HFFc6 (cell line): Measurements from ENCODE around the gene ENSA. TPM values are rescaled to one million over a fixed set of nuclear protein-coding genes. Genes with fewer than 3 reads are reported as not detected.
"Not testable (repeated sequence)": the region's sequence is repeated elsewhere in the genome, so short reads cannot be mapped to it uniquely, and the experiment has no call there.

Source experiments
- DNase-seq: peaks from one replicate; pipeline ENCODE4 v3.0.0-alpha.2; 2018
- H3K27ac Mint-ChIP-seq: 2 replicates; pipeline ENCODE4 v1.8.0; 2020; ENCODE audit warnings: mild to moderate bottlenecking, mixed read lengths
- H3K27me3 Mint-ChIP-seq: 2 replicates; pipeline ENCODE4 v1.8.0; 2021; ENCODE audit warnings: mild to moderate bottlenecking, moderate library complexity, mixed read lengths; ENCODE audit not compliant: insufficient read depth
- H3K36me3 Mint-ChIP-seq: 2 replicates; pipeline ENCODE4 v1.8.0; 2021; ENCODE audit warnings: low read depth, mixed read lengths
- H3K4me1 Mint-ChIP-seq: 2 replicates; pipeline ENCODE4 v1.8.0; 2020; ENCODE audit warnings: low read depth, mixed read lengths
- H3K4me3 Mint-ChIP-seq: 2 replicates; pipeline ENCODE4 v1.8.0; 2020; ENCODE audit warnings: mild to moderate bottlenecking, moderate library complexity, mixed read lengths
- H3K9me3 Mint-ChIP-seq: 2 replicates; pipeline ENCODE4 v1.8.0; 2020; ENCODE audit warnings: mild to moderate bottlenecking, mixed read lengths
- total RNA-seq, 6 experiments: library from RNA; stranded (reverse); fragmentation: NEBNext Ultra II Directional; extraction: Animal tissue kit (Norgen Biotek cat#: 25700); gene quantifications; 2 replicates in 1 of 6; 3 replicates in 5 of 6; pipeline ENCODE4 v1.2.3, GENCODE V29; 2021
- TF ChIP-seq, protein P1 (sequence below): fragments of 200-600 bp; sonication (generic); IDR thresholded peaks from 2 replicates; pipeline ENCODE4 v1.5.0; 2021; ENCODE audit warnings: antibody characterized with exemption, mild to moderate bottlenecking

Gene ENSA
- total RNA-seq, 6 experiments from 2014 or later, result 111 to 124 (median 119) TPM

- Mint-ChIP-seq H3K4me1 (no peaks in the 10 kb centered on the region), H3K36me3 (no peaks in the 10 kb centered on the region), H3K27ac (no peak overlapping the region; the same call in 1 of the 2 replicates), H3K9me3 (no peaks in the 10 kb centered on the region), H3K4me3 (no peak overlapping the region), H3K27me3 (peaks cover 3% of the 10 kb centered on the region)
- DNase-seq, result no peak
- TF ChIP-seq, protein P1, sequence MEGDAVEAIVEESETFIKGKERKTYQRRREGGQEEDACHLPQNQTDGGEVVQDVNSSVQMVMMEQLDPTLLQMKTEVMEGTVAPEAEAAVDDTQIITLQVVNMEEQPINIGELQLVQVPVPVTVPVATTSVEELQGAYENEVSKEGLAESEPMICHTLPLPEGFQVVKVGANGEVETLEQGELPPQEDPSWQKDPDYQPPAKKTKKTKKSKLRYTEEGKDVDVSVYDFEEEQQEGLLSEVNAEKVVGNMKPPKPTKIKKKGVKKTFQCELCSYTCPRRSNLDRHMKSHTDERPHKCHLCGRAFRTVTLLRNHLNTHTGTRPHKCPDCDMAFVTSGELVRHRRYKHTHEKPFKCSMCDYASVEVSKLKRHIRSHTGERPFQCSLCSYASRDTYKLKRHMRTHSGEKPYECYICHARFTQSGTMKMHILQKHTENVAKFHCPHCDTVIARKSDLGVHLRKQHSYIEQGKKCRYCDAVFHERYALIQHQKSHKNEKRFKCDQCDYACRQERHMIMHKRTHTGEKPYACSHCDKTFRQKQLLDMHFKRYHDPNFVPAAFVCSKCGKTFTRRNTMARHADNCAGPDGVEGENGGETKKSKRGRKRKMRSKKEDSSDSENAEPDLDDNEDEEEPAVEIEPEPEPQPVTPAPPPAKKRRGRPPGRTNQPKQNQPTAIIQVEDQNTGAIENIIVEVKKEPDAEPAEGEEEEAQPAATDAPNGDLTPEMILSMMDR, result no peak
Measured at GRCh38 chr1:150642296-150642695, 12.9 kb upstream of the ENSA start.

DNA sequence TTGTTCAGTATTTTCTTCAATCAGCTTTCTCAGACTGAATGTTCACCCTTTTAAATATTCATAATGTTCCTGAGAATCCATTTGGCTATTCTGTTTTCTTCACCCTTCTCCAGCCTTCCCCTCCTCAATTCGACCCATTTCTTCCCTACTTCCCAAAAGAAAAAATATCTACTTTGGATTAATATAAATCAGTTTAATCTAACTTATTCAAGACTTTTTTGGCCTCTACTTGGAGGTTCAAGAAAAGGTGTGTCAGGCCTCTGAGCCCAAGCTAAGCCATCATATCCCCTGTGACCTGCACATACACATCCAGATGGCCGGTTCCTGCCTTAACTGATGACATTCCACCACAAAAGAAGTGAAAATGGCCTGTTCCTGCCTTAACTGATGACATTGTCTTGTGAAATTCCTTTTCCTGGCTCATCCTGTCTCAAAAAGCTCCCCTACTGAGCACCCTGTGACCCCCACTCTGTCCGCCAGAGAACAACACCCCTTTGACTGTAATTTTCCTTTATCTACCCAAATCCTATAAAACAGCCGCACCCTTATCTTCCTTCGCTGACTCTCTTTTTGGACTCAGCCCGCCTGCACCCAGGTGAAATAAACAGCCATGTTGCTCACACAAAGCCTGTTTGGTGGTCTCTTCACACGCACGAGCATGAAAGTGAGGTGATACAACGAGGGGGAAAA lies 11.9 kb upstream of the ENSA start:
- not testable (repeated sequence) for DNase-seq, H3K4me1 Mint-ChIP-seq, H3K27me3 Mint-ChIP-seq, H3K27ac Mint-ChIP-seq, H3K36me3 Mint-ChIP-seq, H3K9me3 Mint-ChIP-seq, H3K4me3 Mint-ChIP-seq

DNA sequence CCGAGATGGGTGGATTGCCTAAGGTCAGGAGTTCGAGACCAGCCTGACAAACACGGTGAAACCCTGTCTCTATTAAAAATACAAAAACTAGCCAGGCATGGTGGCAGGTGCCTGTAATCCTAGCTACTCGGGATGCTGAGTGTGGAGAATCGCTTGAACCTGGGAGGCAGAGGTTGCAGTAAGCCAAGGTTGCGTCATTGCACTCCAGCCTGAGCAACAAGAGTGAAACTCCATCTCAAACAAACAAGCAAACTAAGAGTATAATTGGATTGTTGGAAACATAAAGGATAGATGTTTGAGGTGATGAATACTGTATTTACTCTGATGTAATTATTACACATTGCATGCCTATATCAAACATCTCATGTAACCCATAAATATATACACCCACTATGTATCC lies 9.0 kb upstream of the ENSA start:
- not testable (repeated sequence) for H3K9me3 Mint-ChIP-seq, H3K4me3 Mint-ChIP-seq, DNase-seq, H3K36me3 Mint-ChIP-seq, H3K27me3 Mint-ChIP-seq, H3K27ac Mint-ChIP-seq, H3K4me1 Mint-ChIP-seq

DNA sequence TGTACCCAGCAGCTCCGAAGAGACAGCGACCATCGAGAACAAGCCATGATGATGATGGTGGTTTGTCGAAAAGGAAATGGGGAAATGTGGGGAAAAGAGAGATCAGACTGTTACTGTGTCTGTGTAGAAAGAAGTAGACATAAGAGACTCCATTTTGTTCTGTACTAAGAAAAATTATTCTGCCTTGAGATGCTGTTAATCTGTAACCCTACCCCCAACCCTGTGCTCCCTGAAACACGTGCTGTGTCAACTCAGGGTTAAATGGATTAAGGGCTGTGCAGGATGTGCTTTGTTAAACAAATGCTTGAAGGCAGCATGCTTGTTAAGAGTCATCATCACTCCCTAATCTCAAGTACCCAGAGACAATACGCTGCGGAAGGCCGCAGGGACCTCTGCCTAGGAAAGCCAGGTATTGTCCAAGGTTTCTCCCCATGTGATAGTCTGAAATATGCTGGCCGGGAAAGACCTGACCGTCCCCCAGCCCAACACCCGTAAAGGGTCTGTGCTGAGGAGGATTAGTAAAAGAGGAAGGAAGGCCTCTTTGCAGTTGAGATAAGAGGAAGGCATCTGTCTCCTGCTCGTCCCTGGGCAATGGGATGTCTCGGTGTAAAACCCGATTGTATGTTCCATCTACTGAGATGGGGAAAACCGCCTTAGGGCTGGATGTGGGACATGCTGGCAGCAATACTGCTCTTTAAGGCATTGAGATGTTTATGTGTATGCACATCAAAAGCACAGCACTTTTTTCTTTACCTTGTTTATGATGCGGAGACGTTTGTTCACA lies 5.6 kb upstream of the ENSA start:
- H3K9me3 Mint-ChIP-seq, H3K36me3 Mint-ChIP-seq, DNase-seq, H3K4me3 Mint-ChIP-seq, H3K4me1 Mint-ChIP-seq, H3K27ac Mint-ChIP-seq, H3K27me3 Mint-ChIP-seq: not testable (repeated sequence)

DNA sequence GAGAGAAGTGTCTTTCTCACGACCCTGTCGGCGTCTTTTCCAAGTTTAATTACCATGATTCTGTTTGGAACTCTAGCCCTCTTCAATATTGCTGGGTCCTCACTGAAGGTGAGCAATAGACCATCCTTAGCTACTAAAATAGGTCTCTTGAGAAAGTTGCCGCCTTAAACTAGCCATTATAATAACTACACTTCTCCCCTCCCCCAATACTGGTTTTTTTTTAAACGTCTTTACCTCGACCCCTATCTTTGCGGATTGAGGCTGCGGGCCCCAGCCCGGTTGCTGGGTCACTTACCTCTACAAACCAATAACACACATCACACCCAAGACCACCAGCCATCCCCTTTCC lies 672 bp downstream of the ENSA start:
- Mint-ChIP-seq H3K36me3 (peaks cover 23% of the 10 kb centered on the region), H3K27ac (no peak overlapping the region), H3K9me3 (no peaks in the 10 kb centered on the region), H3K27me3 (no peaks in the 10 kb centered on the region), H3K4me3 (no peak overlapping the region), H3K4me1 (peaks cover 18% of the 10 kb centered on the region)
- TF ChIP-seq, protein P1, result no peak
- no peak for DNase-seq

- Mint-ChIP-seq H3K27me3 (no peaks in the 10 kb centered on the region), H3K4me1 (peaks cover 26% of the 10 kb centered on the region), H3K27ac (peak overlapping the region; percentile 50), H3K9me3 (no peaks in the 10 kb centered on the region), H3K4me3 (no peak overlapping the region), H3K36me3 (peaks cover 30% of the 10 kb centered on the region)
- TF ChIP-seq, protein P1, result no peak
- DNase-seq, result no peak
Measured at GRCh38 chr1:150627826-150628410, 1.5 kb downstream of the ENSA start.

GRCh38 chr1:150626150-150626549 lies 3.3 kb downstream of the ENSA start:
- H3K27me3 Mint-ChIP-seq, result no peaks in the 10 kb centered on the region
- no peak for DNase-seq
- TF ChIP-seq, protein P1, result no peak
- H3K9me3 Mint-ChIP-seq, result no peaks in the 10 kb centered on the region
- no peak overlapping the region for H3K4me3 Mint-ChIP-seq
- H3K4me1 Mint-ChIP-seq, result peaks cover 33% of the 10 kb centered on the region
- peaks cover 37% of the 10 kb centered on the region for H3K36me3 Mint-ChIP-seq
- H3K27ac Mint-ChIP-seq, result no peak overlapping the region

DNA sequence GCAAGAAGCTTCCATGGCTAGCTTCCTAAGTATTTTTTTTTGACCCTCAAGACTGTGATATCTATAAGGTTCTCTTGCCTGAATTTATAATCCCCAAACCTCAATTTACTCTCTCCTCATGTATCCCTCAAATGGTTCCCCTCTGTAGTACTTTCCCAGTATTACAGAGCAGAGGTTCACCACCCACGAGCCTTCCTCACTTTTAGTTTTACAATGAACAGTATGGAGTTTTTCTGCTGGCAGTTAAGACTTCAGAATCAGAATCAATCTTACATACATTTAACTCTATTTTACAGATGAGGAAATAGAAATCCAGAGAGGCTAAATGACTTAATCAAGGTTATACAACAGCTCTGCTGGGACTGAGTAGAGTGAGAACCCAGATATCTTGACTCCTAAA lies 4.9 kb downstream of the ENSA start:
- Mint-ChIP-seq H3K4me1 (peaks cover 40% of the 10 kb centered on the region), H3K27ac (peak overlapping the region; percentile 36; the same call in 1 of the 2 replicates), H3K36me3 (peaks cover 49% of the 10 kb centered on the region)
- not testable (repeated sequence) for DNase-seq, H3K9me3 Mint-ChIP-seq, H3K27me3 Mint-ChIP-seq, H3K4me3 Mint-ChIP-seq

GRCh38 chr1:150624134-150624533 lies 5.3 kb downstream of the ENSA start:
- H3K36me3 Mint-ChIP-seq, result peaks cover 54% of the 10 kb centered on the region
- H3K27me3 Mint-ChIP-seq, DNase-seq, H3K4me3 Mint-ChIP-seq, H3K27ac Mint-ChIP-seq, H3K9me3 Mint-ChIP-seq: not testable (repeated sequence)
- H3K4me1 Mint-ChIP-seq, result peaks cover 44% of the 10 kb centered on the region
